GM12891 (cell line): ENCODE results near the gene PPP1R3C.

ENCODE experiments used
- PAX5 ChIP-seq: IDR thresholded peaks from 2 replicates; pipeline ENCODE4 v1.6.1; 2011; ENCODE audit warnings: low read length, moderate library complexity, mild to moderate bottlenecking; ENCODE audit not compliant: insufficient read depth, severe bottlenecking
- POLR2A ChIP-seq: IDR thresholded peaks from 2 replicates; pipeline ENCODE4 v1.6.1; 2011; ENCODE audit warnings: low read depth, low read length, control low read depth
- POLR2AphosphoS5 ChIP-seq: IDR thresholded peaks from 2 replicates; pipeline ENCODE4 v1.6.1; 2011; ENCODE audit warnings: low read depth, low read length, control low read depth
- POU2F2 ChIP-seq: IDR thresholded peaks from 2 replicates; pipeline ENCODE4 v1.6.1; 2011; ENCODE audit warnings: low read depth, mild to moderate bottlenecking, control low read depth, low read length, moderate library complexity

GRCh38 chr10:91579329-91579985, 53.4 kb downstream of the PPP1R3C start:
- TF ChIP-seq PAX5 (no peak), POLR2A (no peak), POLR2AphosphoS5 (no peak), POU2F2 (no peak)
